Aorta (tissue), 5 donors: ENCODE measurements around the gene CDH11. TPM values are rescaled to one million over a fixed set of nuclear protein-coding genes. Genes with fewer than 3 reads are reported as not detected.

Experiments used
- ATAC-seq: fragments of 200-7000 bp; cut with Tn5 transposase; one replicate; pipeline ENCODE4 v1.9.1; 2022; ENCODE audit warnings: moderate library complexity; ENCODE audit not compliant: low FRiP score
- DNase-seq, 2 donors: peaks; one replicate each; pipeline ENCODE4 v3.0.0-alpha.2; 2020
- H3K27ac ChIP-seq, 2 donors: one replicate each; pipeline ENCODE4 v1.5.1; 2013; ENCODE audit warnings: low read length in 2 of 2, mild to moderate bottlenecking in 2 of 2, moderate library complexity in 2 of 2, control low read depth in 1 of 2, inconsistent platforms in 1 of 2, low read depth in 1 of 2
- H3K27me3 ChIP-seq, 2 donors: one replicate each; pipeline ENCODE4 v1.6.1; 2013; ENCODE audit warnings: control low read depth in 1 of 2, low read length in 1 of 2, mild to moderate bottlenecking in 1 of 2, moderate library complexity in 1 of 2; ENCODE audit not compliant: insufficient read depth in 2 of 2, control insufficient read depth in 1 of 2
- H3K36me3 ChIP-seq, 2 donors: one replicate each; pipeline ENCODE4 v1.6.1; 2013; ENCODE audit warnings: control low read depth in 1 of 2, low read length in 1 of 2, mild to moderate bottlenecking in 1 of 2; ENCODE audit not compliant: insufficient read depth in 2 of 2, control insufficient read depth in 1 of 2
- H3K4me1 ChIP-seq, 2 donors: one replicate each; pipeline ENCODE4 v1.6.1; 2013; ENCODE audit warnings: low read length in 2 of 2, control low read depth in 1 of 2, mild to moderate bottlenecking in 1 of 2, moderate library complexity in 1 of 2; ENCODE audit not compliant: insufficient read depth in 2 of 2, control insufficient read depth in 1 of 2
- H3K4me3 ChIP-seq, 2 donors: one replicate each; pipeline ENCODE4 v1.5.1; 2013; ENCODE audit warnings: low read length in 2 of 2, control low read depth in 1 of 2, mild to moderate bottlenecking in 1 of 2
- H3K9me3 ChIP-seq: one replicate; pipeline ENCODE4 v1.6.1; 2013; ENCODE audit warnings: mild to moderate bottlenecking, low read length; ENCODE audit not compliant: control insufficient read depth
- WGBS, 2 donors: extraction: QIAGEN DNeasy Blood & Tissue Kit; methylation state at CpG; one replicate each; pipeline ENCODE4 v1.1.7; 2013; 5-methylcytosine and 5-hydroxymethylcytosine counted together
- intact Hi-C, 2 donors: fragments of 100-400 bp; cut with DNase I; formaldehyde crosslinking; loops; one replicate each; pipeline versions ENCODE4 v1.14.2 to v1.15.0; 2022
- polyA plus RNA-seq, 2 donors: library from polyadenylated mRNA; stranded (reverse); fragments of 200-250 nt; gene quantifications; one replicate each; pipeline ENCODE4 v1.2.3, GENCODE V29; 2013
- total RNA-seq, 2 donors: library from RNA; stranded (reverse); fragmentation: NEBNext Ultra II Directional; extraction: Animal tissue kit (Norgen Biotek cat#: 25700); gene quantifications; one replicate each; pipeline ENCODE4 v1.2.1, GENCODE V29; 2021
- donor health status: healthy with polysubstance abuse.
- donor health status: Bipolar disorder and iron deficiency.
- donor health status: DM: no; HTN: no; CAD: no.
- donor health status: DM: no; HTN: no; CAD: no.
- donor health status: DM: yes; HTN: yes; CAD: no.

CDH11 gene
- total and polyA plus RNA-seq, 4 donors = 11.9 to 182 (median 51.9) TPM

DNA sequence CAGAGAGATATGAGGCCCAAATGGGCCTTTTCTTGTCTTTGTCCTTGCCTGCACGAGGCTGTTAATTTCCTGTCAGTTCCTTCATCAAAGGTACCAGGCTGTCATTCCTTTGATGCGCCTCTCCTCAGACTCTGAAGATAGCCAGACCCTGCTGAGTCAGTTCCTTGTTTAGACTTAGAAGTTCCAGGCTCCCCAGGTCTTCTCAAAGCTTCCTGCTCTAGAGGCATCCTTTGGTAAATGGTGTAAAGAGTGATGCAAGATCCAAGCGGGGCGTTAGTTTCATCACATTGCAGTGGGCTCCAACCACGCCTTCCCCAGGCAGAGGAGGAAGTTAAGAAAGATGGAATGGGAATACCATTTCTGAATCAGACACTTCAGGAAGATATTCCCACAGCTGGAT, 4.0 kb upstream of the CDH11 start:
- Histone ChIP-seq H3K9me3 (no peaks in the 10 kb centered on the region), H3K27ac (no peak overlapping the region), H3K4me3 (no peak overlapping the region), H3K36me3 (no peaks in the 10 kb centered on the region), H3K4me1 (no peaks in the 10 kb centered on the region), H3K27me3 (no peaks in the 10 kb centered on the region)
- ATAC-seq (no peak), DNase-seq (no peak)
- 85 to 86% methylated on average over 5 of the region's 5 CpGs for WGBS, 2 donors
- intact Hi-C loops = loop anchor here in 1 of 2 donors (10.0 kb wide), 2 partner anchors 259 to 399 kb away; no protein-coding TSS in a partner anchor

DNA sequence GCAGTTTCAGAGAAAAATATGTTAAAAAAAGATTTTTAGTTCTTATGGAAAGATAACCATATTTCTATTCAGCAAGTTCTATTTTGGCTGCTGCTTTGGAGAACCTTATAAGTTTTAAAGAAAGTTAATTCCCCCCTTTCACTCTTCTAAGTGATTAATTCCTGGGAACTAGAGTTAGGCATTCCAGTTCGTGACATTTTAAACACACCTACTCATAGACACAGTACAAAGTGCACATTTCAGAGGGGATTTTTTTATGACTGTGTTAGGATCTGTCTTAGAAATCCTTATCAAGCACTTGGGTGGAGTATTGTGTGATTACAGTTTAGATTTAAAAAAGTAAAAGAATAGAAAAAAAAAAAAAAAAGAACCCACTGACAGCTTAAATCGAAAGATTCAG, 3.5 kb upstream of the CDH11 start:
- DNase-seq (no peak), ATAC-seq (no peak)
- Histone ChIP-seq H3K4me3 (no peak overlapping the region), H3K36me3 (no peaks in the 10 kb centered on the region), H3K27ac (no peak overlapping the region), H3K9me3 (no peaks in the 10 kb centered on the region), H3K4me1 (no peaks in the 10 kb centered on the region), H3K27me3 (no peaks in the 10 kb centered on the region)
- 16 to 22% methylated on average over 2 of the region's 2 CpGs for WGBS, 2 donors
- intact Hi-C loops = loop anchor here in 1 of 2 donors (10.0 kb wide), 2 partner anchors 259 to 399 kb away; no protein-coding TSS in a partner anchor

DNA sequence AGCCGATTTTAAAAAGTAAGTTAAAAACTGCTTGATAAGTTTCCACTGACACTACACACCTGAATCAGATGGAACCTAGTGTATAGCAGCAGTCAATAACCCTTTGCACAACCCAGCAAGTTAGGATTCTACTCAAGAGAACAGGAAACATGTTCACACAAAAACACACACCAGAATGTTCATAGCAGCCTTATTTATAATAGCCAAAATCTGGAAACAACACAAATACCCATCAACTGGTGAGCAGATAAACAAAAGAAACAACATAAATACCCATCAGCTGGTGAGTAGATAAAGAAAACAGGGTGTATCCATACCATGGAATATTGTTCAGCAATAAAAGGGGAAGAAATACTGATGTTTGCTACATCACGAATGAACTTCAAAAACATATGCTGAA, 2.7 kb upstream of the CDH11 start:
- no peaks in the 10 kb centered on the region for H3K4me1 ChIP-seq
- H3K36me3 ChIP-seq = no peaks in the 10 kb centered on the region
- H3K27ac ChIP-seq = no peak overlapping the region
- H3K9me3 ChIP-seq = no peaks in the 10 kb centered on the region
- intact Hi-C loops = loop anchor here (5.0 to 10.0 kb wide), 4 partner anchors 188 to 647 kb away; no protein-coding TSS in a partner anchor
- WGBS, 2 donors = 63 to 66% methylated on average over 2 of the region's 2 CpGs
- DNase-seq (no peak), ATAC-seq (no peak)
- H3K4me3 ChIP-seq = no peak overlapping the region
- no peaks in the 10 kb centered on the region for H3K27me3 ChIP-seq

DNA sequence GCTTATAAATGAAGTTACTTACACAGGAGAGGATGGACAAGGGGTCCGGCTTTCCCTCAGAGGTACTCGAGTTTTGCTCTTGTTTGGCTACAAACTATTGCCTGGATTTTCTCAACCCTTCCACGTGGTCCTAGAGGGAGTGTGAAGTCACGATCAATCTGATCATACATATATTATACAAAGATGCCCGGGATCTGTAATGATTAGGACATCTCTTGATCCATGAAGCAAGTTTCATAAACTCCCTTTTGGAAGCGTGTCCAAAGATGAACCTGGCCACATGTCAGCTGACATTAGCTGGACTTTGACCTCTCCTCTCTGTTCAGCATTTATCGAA, 2.3 kb upstream of the CDH11 start:
- DNase-seq (no peak), ATAC-seq (no peak)
- H3K27me3 ChIP-seq = no peaks in the 10 kb centered on the region
- H3K27ac ChIP-seq = peak overlapping the region in 1 of 2 donors; percentile 78
- peak overlapping the region in 1 of 2 donors; percentile 60 for H3K4me3 ChIP-seq
- no peaks in the 10 kb centered on the region for H3K36me3 ChIP-seq
- intact Hi-C loops = loop anchor here (5.0 to 10.0 kb wide), 4 partner anchors 188 to 647 kb away; no protein-coding TSS in a partner anchor
- WGBS, 2 donors = 44 to 54% methylated on average over 7 of the region's 7 CpGs
- H3K4me1 ChIP-seq = peaks cover 0 to under 1% of the 10 kb centered on the region in 2 donors
- no peaks in the 10 kb centered on the region for H3K9me3 ChIP-seq

DNA sequence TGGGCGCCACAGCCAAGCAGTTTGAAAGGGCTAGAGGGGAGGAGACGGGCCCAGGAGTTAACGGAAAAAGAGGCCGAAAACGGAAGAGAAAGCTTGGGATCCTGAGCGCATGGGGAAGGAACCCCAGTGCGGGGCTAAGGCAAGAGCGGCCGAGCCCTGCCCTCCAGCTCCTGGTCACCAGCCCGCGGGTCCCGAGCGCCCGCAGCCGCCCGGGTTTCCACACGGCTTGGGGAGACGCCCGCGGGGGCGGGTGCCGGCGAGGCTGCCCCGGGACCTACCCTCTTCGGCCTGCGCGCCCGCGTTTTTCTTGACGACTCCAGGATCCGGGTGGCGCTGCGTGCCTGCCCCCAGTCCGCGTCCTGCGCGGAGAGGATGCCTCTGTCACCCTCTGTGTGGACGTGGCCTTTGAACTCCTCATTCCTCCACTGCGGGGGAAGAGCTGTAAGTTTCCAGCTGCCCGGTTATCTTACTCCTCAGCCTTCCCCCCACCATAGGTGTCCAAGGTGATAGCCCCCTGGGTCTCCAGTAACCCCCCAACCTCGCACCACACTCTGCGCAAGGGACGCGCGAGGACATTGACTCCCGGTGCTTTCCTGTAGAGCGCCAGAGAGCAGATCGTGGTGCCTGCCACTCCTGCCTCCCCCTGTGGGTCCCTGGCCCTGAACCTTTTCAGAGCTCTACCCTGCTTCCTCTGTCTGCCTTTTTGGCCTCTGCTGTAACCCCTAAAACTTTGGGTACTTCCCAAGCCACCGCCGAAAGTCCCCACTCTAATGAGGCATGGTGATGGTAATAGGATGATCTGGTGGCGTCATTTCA, 1.7 kb upstream of the CDH11 start:
- peak overlapping the region; percentile 70 to 78 for H3K27ac ChIP-seq
- peak overlapping the region; percentile 60 to 79 for H3K4me3 ChIP-seq
- H3K4me1 ChIP-seq = peaks cover 0 to 2% of the 10 kb centered on the region in 2 donors
- no peaks in the 10 kb centered on the region for H3K27me3 ChIP-seq
- no peaks in the 10 kb centered on the region for H3K9me3 ChIP-seq
- intact Hi-C loops = loop anchor here (2.0 to 10.0 kb wide), 5 partner anchors 189 to 1147 kb away; no protein-coding TSS in a partner anchor
- 4% methylated on average over 32 to 51 of the region's 51 CpGs for WGBS, 2 donors
- H3K36me3 ChIP-seq = no peaks in the 10 kb centered on the region
- DNase-seq (peak; percentile 67 to 84), ATAC-seq (peak; percentile 26)

DNA sequence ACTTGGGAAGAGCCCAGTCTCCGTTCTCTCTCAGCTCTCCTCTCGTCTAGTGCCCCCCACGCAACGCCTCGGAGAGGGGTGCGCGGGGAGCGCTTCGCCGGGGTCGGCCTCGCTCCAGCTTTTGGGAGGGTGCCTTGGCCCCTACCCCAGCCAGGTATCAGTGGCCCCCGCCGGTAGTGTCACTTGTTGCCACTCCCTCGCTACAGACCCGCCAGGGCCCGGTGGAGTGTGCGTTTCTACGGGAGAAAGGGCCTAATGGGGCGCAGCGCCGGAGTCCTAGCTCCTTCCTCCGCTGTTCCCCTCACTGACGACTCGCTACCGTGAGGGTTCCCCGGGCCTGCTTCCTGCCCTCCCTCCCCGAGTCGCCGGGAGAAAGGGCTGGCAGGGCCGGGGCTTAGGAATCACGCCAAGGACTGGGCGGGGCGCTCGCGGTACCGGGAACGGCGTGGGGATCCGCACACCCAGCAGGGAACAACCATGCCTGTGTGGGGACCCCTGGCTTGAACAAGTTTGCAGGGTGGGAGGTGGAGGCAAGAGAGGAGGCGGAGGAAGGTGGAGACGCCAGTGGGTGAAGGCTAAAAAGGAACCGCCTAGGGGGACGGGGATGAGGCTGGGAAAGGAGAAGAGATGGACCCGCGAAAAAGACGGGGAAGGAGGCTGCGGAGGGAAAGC, 997 bp upstream of the CDH11 start:
- H3K27ac ChIP-seq = peak overlapping the region; percentile 70 to 78
- H3K36me3 ChIP-seq = no peaks in the 10 kb centered on the region
- peak; percentile 82 for ATAC-seq
- DNase-seq = peak; percentile 85 to 89
- H3K4me1 ChIP-seq = peaks cover under 1 to 2% of the 10 kb centered on the region in 2 donors
- intact Hi-C loops = loop anchor here (2.0 to 10.0 kb wide), 5 partner anchors 189 to 1148 kb away; no protein-coding TSS in a partner anchor
- H3K4me3 ChIP-seq = peak overlapping the region; percentile 60 to 79
- 0 to 1% methylated on average over 48 of the region's 48 CpGs for WGBS, 2 donors
- H3K9me3 ChIP-seq = no peaks in the 10 kb centered on the region
- no peaks in the 10 kb centered on the region for H3K27me3 ChIP-seq

DNA sequence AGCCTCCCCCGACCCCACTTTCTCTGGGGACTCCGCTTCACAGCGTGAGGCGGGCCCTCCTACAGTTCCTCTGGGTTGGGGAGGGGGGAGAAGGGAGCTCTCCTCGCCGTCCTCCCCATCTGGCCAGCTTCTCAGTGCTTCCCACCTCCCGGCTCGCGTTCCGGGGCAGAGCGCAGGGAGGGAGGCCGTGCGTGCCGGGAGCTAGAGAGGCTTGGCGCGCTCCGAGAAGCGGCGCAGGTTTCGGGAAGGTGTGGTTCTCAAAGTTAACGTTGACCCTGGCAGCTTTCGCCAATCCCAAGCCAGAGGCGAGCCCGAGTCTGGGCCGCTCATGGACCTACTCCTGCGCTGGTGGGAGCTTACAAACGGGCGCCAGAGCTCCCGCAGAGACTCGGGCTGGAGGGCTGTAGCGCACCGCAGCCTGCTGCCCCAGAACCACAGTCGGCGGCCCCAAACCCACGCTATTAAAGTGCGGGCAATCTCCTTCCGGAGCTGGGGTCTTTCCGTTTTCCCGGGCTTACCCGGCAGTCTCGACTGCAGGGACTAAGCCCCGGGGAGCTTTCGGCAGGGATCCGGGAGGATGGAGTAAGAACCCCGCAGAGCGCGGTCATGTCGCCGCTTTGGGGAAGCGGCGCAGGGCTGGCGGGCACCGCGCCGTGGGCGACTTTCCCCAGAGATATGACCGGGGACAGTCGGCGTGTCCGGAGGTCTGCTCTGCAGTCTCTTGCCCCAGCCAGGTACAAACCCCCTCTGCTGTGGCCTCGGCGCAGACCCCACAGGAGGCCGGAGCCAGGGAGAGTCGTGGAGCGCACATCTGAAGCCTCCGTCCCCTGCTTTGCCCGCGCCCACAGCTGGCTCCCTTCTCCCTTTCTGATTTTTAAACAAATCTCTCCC, 787 bp downstream of the CDH11 start:
- intact Hi-C loops = loop anchor here (5.0 to 10.0 kb wide), 4 partner anchors 191 to 644 kb away; no protein-coding TSS in a partner anchor
- DNase-seq (peak; percentile 51 to 81), ATAC-seq (peak; percentile 23)
- WGBS, 2 donors = 0 to 1% methylated on average over 64 to 68 of the region's 68 CpGs
- Histone ChIP-seq H3K4me1 (peaks cover 4 to 6% of the 10 kb centered on the region in 2 donors), H3K4me3 (peak overlapping the region; percentile 61 to 80), H3K27ac (peak overlapping the region; percentile 30 to 37), H3K9me3 (no peaks in the 10 kb centered on the region), H3K36me3 (no peaks in the 10 kb centered on the region), H3K27me3 (no peaks in the 10 kb centered on the region)

DNA sequence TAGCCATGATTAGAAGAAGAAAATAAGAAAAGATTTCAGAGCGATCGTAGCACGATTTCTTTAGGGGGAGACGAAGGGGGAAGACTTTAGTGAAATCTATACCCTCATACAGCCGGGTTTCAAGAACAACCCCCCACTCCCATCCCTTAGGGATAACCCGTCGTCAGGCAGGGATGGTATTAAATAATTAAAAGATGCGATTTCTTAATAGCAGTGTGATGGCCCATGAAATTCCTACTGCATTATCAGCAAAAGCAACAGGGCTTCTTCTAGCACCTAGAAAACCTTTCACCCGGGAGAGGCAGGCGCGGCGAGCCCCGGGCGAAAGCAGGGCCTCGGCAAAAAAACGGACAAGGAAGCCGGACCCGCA, 1.4 kb downstream of the CDH11 start:
- H3K27ac ChIP-seq = peak overlapping the region; percentile 30 to 61
- no peaks in the 10 kb centered on the region for H3K36me3 ChIP-seq
- no peaks in the 10 kb centered on the region for H3K9me3 ChIP-seq
- WGBS, 2 donors = 1% methylated on average over 18 of the region's 18 CpGs
- H3K4me3 ChIP-seq = peak overlapping the region; percentile 61 to 80
- H3K4me1 ChIP-seq = peaks cover 5 to 9% of the 10 kb centered on the region in 2 donors
- no peak for ATAC-seq
- no peak for DNase-seq
- no peaks in the 10 kb centered on the region for H3K27me3 ChIP-seq
- intact Hi-C loops = loop anchor here (5.0 to 10.0 kb wide), 4 partner anchors 192 to 643 kb away; no protein-coding TSS in a partner anchor
